ENCODE data around the gene SKP1.

SKP1 gene

GRCh38 chr5:134112726-134113362 is 63.9 kb downstream of the SKP1 start:
- no peak for TF ChIP-seq CTCF (conservative IDR thresholded peaks at IDR 0.05; ENCODE audit: low read depth, low read length)
- no peak overlapping the region for H3K4me3 ChIP-seq (ENCODE audit: low read depth, low read length)
- no peak for DNase-seq (ENCODE audit: low read depth)

GRCh38 chr5:134111741-134112647 is 64.8 kb downstream of the SKP1 start:
- H3K4me3 ChIP-seq (ENCODE audit: low read depth, low read length) = no peak overlapping the region
- no peak for TF ChIP-seq CTCF (conservative IDR thresholded peaks at IDR 0.05; ENCODE audit: low read depth, low read length)
- peak; percentile 37 for DNase-seq (ENCODE audit: low read depth)

DNA sequence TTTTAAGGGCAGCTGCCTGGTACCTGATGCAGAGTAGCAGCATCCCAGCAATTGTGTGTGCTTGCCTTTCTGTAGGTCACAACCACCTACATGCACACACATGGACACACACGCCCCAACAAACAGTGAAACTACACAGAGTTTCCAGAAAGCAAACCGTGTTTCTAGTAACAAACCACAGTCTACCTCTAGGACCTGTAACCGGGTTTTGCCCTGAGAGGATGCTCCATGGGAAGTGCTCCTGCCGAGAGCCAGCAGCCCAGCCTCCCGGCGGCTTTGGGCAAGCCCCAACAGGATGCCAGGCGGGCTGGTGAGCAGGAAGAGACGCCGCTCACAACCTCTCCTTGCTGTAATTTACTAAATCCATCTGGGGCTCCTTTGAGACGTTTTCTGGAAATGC is 66.4 kb downstream of the SKP1 start:
- H3K4me3 ChIP-seq (ENCODE audit: low read depth, low read length) = no peak overlapping the region
- no peak for DNase-seq (ENCODE audit: low read depth)
- TF ChIP-seq CTCF (conservative IDR thresholded peaks at IDR 0.05; ENCODE audit: low read depth, low read length) = no peak

DNA sequence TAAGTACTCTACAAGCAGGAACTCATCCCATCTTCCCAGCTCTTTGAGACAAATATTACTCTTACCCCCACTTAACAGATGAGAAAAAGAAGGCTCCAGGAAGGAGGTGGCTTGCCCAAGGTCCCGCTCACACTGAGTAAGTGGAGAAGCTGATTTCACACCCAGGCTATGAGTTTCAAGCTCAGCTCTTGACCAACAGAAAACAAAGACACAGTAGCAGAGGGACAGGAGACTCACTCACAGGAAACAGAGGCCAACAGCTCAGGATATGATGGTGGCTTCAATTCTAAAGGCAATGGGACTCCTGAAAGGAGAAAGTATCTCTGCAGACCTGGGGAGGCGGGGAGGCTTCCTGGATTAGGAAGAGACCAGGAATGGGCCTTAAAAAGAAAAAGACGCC is 69.0 kb downstream of the SKP1 start:
- no peak overlapping the region for H3K4me3 ChIP-seq (ENCODE audit: low read depth, low read length)
- no peak for DNase-seq (ENCODE audit: low read depth)
- no peak for TF ChIP-seq CTCF (conservative IDR thresholded peaks at IDR 0.05; ENCODE audit: low read depth, low read length)

- DNase-seq (ENCODE audit: low read depth) = no peak
- TF ChIP-seq CTCF (conservative IDR thresholded peaks at IDR 0.05; ENCODE audit: low read depth, low read length) = no peak
- no peak overlapping the region for H3K4me3 ChIP-seq (ENCODE audit: low read depth, low read length)
These were observed 69.6 kb downstream of the SKP1 start for GRCh38 chr5:134106991-134107701.

DNA sequence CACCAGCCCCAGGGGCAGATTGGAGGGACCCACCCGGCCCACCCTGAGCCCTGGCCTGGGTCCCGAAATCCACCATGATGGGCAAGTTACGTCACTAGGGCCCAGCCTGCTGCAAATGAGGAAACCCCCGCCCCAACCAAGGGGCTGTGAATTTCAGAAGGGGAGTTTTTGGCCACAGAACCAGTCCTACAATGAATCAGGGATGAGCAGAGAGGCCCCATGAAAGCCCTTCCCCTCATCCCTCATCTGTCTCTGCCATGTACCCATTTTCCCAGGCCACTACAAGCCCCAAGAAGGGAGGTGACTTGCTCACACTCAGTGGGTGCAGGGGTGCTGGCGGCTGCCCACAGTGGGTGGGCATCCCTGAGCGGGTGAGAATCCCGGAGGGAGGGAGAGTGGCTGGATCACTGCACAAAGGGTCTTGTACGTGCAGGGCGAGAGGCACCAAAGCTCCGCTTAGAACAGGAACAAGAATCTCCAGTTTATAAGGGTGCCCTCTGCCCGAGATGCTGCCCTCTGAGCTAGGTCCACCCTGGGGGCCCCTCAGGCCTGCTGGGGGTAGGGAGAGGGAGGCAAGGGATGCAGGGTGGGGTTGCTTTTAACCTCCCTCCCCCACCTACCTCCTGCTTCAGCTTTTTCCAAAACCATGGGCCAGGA is 72.6 kb downstream of the SKP1 start:
- no peak for TF ChIP-seq CTCF (conservative IDR thresholded peaks at IDR 0.05; ENCODE audit: low read depth, low read length)
- no peak overlapping the region for H3K4me3 ChIP-seq (ENCODE audit: low read depth, low read length)
- DNase-seq (ENCODE audit: low read depth) = no peak

All from choroid plexus epithelial cell (primary cell).